ENCODE data around the gene CLEC12A. TPM values are rescaled to one million over a fixed set of nuclear protein-coding genes. Genes with fewer than 3 reads are reported as not detected.

CLEC12A gene
- total and polyA plus RNA-seq, 2 of the 13 experiments (the other 11 are each of a cell fraction or from before 2014, with no cell fraction given) = not detected

DNA sequence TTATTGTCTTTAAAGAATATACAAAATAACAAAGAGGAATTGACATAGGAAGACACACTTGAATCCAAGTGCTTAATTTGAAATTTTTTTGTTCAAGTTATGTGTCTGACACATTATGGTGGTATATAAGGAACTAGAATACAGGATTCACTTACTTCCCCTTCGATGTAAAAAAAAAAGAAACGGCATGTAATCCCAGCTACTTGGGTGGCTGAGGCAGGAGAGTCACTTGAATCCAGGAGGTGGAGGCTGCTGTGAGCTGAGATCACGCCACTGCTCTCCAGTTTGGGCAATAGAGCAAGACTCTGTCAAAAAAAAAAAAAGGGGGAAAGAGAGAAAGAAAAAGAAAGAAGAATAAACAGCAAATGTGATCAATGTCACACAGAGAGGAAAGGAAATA, 8.9 kb downstream of the CLEC12A start:
- intact Hi-C loops (cut with micrococcal nuclease; ENCODE audit: unreplicated experiment) = no loop called here
- BruUV-seq (replicated peaks) = no TSS peak
- Histone ChIP-seq H3K36me3 (replicated peaks in 1 of 2; ENCODE audit: control insufficient read depth in 1 of 2, insufficient read depth in 2 of 2, low read length in 2 of 2) (no peaks in the 10 kb centered on the region), H3K4me3 (replicated peaks in 1 of 3; ENCODE audit: insufficient read depth in 1 of 3, low read depth in 2 of 3, low read length in 3 of 3) (no peak overlapping the region), H3K4me1 (ENCODE audit: insufficient read depth, low read length) (no peaks in the 10 kb centered on the region), H3K27me3 (ENCODE audit: control insufficient read depth in 1 of 2, insufficient read depth in 2 of 2, low read length in 2 of 2) (no peaks in the 10 kb centered on the region), H3K79me2 (ENCODE audit: insufficient read depth, low read length) (no peaks in the 10 kb centered on the region), H3K9ac (ENCODE audit: insufficient read depth, low read depth, low read length) (no peak overlapping the region), H3K27ac (ENCODE audit: extremely low read length, insufficient read depth, low read length) (no peak overlapping the region), H4K20me1 (ENCODE audit: insufficient read depth, low read length) (no peaks in the 10 kb centered on the region), H3K4me2 (ENCODE audit: low read depth, low read length) (no peak overlapping the region), H2AFZ (ENCODE audit: low read length) (no peak overlapping the region), H3K9me3 (ENCODE audit: low read length) (peaks cover 10% of the 10 kb centered on the region; the same call in 1 of the 2 replicates)
- WGBS (ENCODE audit: low lambda C conversion rate) = 1% methylated on average over 3 of the region's 3 CpGs
- no peak for FAIRE-seq
- in situ Hi-C loops (cut with HindIII; ENCODE audit: extremely low pct_ligation_motif_present, low pct_unique_long_range_greater_than_20kb) = no loop called here
- ChIA-PET CTCF (ENCODE audit: low intra/inter-chr PET ratio, low total read pairs) (no interaction called here), POLR2A (no interaction called here)
- ATAC-seq = no peak
- TF ChIP-seq FOSL1 (CRISPR knock-in tag; IDR thresholded peaks at IDR 0.05; ENCODE audit: borderline replicate concordance) (no peak), ZNF468 (CRISPR knock-in tag; IDR thresholded peaks at IDR 0.05) (no peak), ZNF605 (CRISPR knock-in tag; IDR thresholded peaks at IDR 0.05) (no peak), REXO4 (CRISPR knock-in tag; IDR thresholded peaks at IDR 0.05; ENCODE audit: borderline replicate concordance) (no peak), TAF15 (IDR thresholded peaks at IDR 0.05; ENCODE audit: low read depth, low read length, poor library complexity, severe bottlenecking) (no peak)
- DNase-seq (ENCODE audit: low spot score) = no peak

DNA sequence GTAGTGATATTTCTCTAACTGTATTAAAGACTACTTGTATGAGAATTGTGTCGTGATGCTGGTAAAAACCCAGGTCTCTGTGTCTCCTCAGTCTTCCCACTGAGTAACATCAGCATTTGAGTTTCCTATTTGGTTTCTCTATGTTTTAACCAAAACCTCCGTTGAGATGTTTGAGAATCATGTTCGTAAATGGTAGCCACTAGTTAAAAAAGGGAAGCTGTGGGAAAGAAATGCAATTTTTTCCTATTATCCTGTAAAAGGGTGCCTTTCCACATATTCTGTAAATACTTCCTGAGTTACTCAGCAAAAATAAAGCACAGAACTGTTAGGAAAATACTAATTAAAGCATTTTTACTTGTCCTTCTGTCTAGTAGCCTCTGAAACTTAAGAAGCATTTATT, 20.7 kb downstream of the CLEC12A start:
- FAIRE-seq (no peak), DNase-seq (ENCODE audit: low spot score) (no peak), ATAC-seq (no peak)
- no peak overlapping the region for H3K9ac ChIP-seq (ENCODE audit: insufficient read depth, low read depth, low read length)
- 1% methylated on average over 3 of the region's 3 CpGs for WGBS (ENCODE audit: low lambda C conversion rate)
- peaks cover 0 to 3% of the 10 kb centered on the region in 2 experiments; a peak in 1 of 5 replicates for H3K27me3 ChIP-seq (ENCODE audit: control insufficient read depth in 1 of 2, insufficient read depth in 2 of 2, low read length in 2 of 2)
- no peaks in the 10 kb centered on the region for H3K9me3 ChIP-seq (ENCODE audit: low read length)
- no peak overlapping the region for H3K4me3 ChIP-seq (replicated peaks in 1 of 3; ENCODE audit: insufficient read depth in 1 of 3, low read depth in 2 of 3, low read length in 3 of 3)
- H3K36me3 ChIP-seq (replicated peaks in 1 of 2; ENCODE audit: control insufficient read depth in 1 of 2, insufficient read depth in 2 of 2, low read length in 2 of 2) = no peaks in the 10 kb centered on the region
- in situ Hi-C loops (cut with HindIII; ENCODE audit: extremely low pct_ligation_motif_present, low pct_unique_long_range_greater_than_20kb) (no loop called here), intact Hi-C loops (cut with micrococcal nuclease; ENCODE audit: unreplicated experiment) (no loop called here)
- H3K4me1 ChIP-seq (ENCODE audit: insufficient read depth, low read length) = no peaks in the 10 kb centered on the region
- BruUV-seq (replicated peaks) = no TSS peak
- POLR2A ChIA-PET = no interaction called here
- H2AFZ ChIP-seq (ENCODE audit: low read length) = no peak overlapping the region
- TF ChIP-seq ZNF207 (IDR thresholded peaks at IDR 0.05; ENCODE audit: borderline replicate concordance) = no peak
- CTCF ChIA-PET (ENCODE audit: low intra/inter-chr PET ratio, low total read pairs) = no interaction called here
- H3K4me2 ChIP-seq (ENCODE audit: low read depth, low read length) = no peak overlapping the region
- no peaks in the 10 kb centered on the region for H4K20me1 ChIP-seq (ENCODE audit: insufficient read depth, low read length)
- H3K79me2 ChIP-seq (ENCODE audit: insufficient read depth, low read length) = no peaks in the 10 kb centered on the region
- H3K27ac ChIP-seq (ENCODE audit: extremely low read length, insufficient read depth, low read length) = no peak overlapping the region

Data from HepG2 (cell line).